GM12801 (cell line): ENCODE measurements around the gene RAD51B.

Source experiments
- TF ChIP-seq, protein P1 (sequence below): IDR thresholded peaks from one replicate; pipeline ENCODE4 v1.5.1; 2011; ENCODE audit warnings: control low read depth; ENCODE audit not compliant: insufficient read length; ENCODE audit errors: extremely low read depth

RAD51B gene

DNA sequence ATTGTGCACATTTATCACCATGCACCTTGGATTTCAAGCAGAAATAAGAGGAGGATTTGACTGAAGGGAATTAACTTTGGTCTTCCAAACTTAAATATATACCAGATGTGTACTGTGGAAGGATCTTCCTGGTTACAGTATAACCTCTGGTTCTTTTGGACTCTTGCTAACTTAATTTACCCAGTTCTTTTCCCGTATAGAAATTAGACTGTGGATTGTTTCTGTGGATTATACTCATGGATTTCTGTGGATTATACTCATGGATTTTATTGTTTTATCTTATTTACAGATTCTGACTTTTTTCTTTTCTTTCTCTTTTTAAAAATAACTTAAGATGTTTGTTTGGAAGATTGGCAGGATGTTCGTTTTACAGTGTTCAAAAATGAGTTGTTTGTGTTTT, 215.3 kb downstream of the RAD51B start:
- TF ChIP-seq, protein P1, sequence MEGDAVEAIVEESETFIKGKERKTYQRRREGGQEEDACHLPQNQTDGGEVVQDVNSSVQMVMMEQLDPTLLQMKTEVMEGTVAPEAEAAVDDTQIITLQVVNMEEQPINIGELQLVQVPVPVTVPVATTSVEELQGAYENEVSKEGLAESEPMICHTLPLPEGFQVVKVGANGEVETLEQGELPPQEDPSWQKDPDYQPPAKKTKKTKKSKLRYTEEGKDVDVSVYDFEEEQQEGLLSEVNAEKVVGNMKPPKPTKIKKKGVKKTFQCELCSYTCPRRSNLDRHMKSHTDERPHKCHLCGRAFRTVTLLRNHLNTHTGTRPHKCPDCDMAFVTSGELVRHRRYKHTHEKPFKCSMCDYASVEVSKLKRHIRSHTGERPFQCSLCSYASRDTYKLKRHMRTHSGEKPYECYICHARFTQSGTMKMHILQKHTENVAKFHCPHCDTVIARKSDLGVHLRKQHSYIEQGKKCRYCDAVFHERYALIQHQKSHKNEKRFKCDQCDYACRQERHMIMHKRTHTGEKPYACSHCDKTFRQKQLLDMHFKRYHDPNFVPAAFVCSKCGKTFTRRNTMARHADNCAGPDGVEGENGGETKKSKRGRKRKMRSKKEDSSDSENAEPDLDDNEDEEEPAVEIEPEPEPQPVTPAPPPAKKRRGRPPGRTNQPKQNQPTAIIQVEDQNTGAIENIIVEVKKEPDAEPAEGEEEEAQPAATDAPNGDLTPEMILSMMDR, result no peak

- TF ChIP-seq, protein P1, result no peak
These were observed 216.6 kb downstream of the RAD51B start for GRCh38 chr14:68036202-68036601.

- TF ChIP-seq, protein P1, result no peak
These were observed 220.0 kb downstream of the RAD51B start for GRCh38 chr14:68039593-68039992.

GRCh38 chr14:68040633-68041369, 221.2 kb downstream of the RAD51B start:
- TF ChIP-seq, protein P1, result no peak

- TF ChIP-seq, protein P1, result no peak
These were observed 222.3 kb downstream of the RAD51B start for GRCh38 chr14:68041876-68042354.

GRCh38 chr14:68042586-68043210, 223.1 kb downstream of the RAD51B start:
- TF ChIP-seq, protein P1, result no peak

- TF ChIP-seq, protein P1, result no peak
These were observed 224.2 kb downstream of the RAD51B start for GRCh38 chr14:68043752-68044151.
